Renal cortex interstitium (tissue), 11 donors: ENCODE results near the gene GPC5. TPM values are rescaled to one million over a fixed set of nuclear protein-coding genes. Genes with fewer than 3 reads are reported as not detected.

ENCODE experiments used
- DNase-seq, 11 donors: peaks; one replicate each; pipeline ENCODE4 v3.0.0-alpha.2; 2013; ENCODE audit warnings: low read depth in 9 of 11, low spot score in 4 of 11; ENCODE audit errors: extremely low read depth in 1 of 11
- polyA plus RNA-seq, 3 donors: library from polyadenylated mRNA; unstranded; fragments of 120-200 nt; gene quantifications; one replicate each; pipeline ENCODE4 v1.2.1, GENCODE V29; 2013; ENCODE audit not compliant: insufficient read length in 3 of 3

GPC5 gene
- polyA plus RNA-seq, 3 donors, result 3.5 to 4.5 (median 4.4) TPM

- no peak for DNase-seq
These were observed 323.0 kb downstream of the GPC5 start for GRCh38 chr13:91721413-91721812.

GRCh38 chr13:91722267-91722884, 324.0 kb downstream of the GPC5 start:
- peak in 4 of 11 donors; percentile 15 to 35 (median 32) for DNase-seq

- DNase-seq, result no peak
These were observed 326.2 kb downstream of the GPC5 start for GRCh38 chr13:91724591-91724990.

GRCh38 chr13:91725646-91726045, 327.2 kb downstream of the GPC5 start:
- no peak for DNase-seq

GRCh38 chr13:91726671-91727070, 328.2 kb downstream of the GPC5 start:
- no peak for DNase-seq

- no peak for DNase-seq
These were observed 331.4 kb downstream of the GPC5 start for GRCh38 chr13:91729859-91730258.

- no peak for DNase-seq
These were observed 341.3 kb downstream of the GPC5 start for GRCh38 chr13:91739751-91740150.

GRCh38 chr13:91740756-91741155, 342.3 kb downstream of the GPC5 start:
- DNase-seq, result no peak

GRCh38 chr13:91741925-91742324, 343.5 kb downstream of the GPC5 start:
- DNase-seq, result no peak

GRCh38 chr13:91744284-91744683, 345.9 kb downstream of the GPC5 start:
- DNase-seq, result no peak

GRCh38 chr13:91745967-91746366, 347.5 kb downstream of the GPC5 start:
- no peak for DNase-seq

- DNase-seq, result peak in 1 of 11 donors; percentile 25
These were observed 348.8 kb downstream of the GPC5 start for GRCh38 chr13:91747186-91747585.

GRCh38 chr13:91748416-91749089, 350.1 kb downstream of the GPC5 start:
- no peak for DNase-seq

- no peak for DNase-seq
These were observed 360.3 kb downstream of the GPC5 start for GRCh38 chr13:91758724-91759123.

- no peak for DNase-seq
These were observed 364.5 kb downstream of the GPC5 start for GRCh38 chr13:91762957-91763356.

GRCh38 chr13:91764527-91764926, 366.1 kb downstream of the GPC5 start:
- DNase-seq, result no peak

GRCh38 chr13:91767651-91768050, 369.2 kb downstream of the GPC5 start:
- no peak for DNase-seq

GRCh38 chr13:91768746-91769145, 370.3 kb downstream of the GPC5 start:
- DNase-seq, result no peak

GRCh38 chr13:91771229-91771628, 372.8 kb downstream of the GPC5 start:
- DNase-seq, result no peak

- no peak for DNase-seq
These were observed 375.3 kb downstream of the GPC5 start for GRCh38 chr13:91773591-91774227.
